Endothelial cell of umbilical vein (primary cell): Measurements from ENCODE around the gene ELMO1. TPM values are rescaled to one million over a fixed set of nuclear protein-coding genes. Genes with fewer than 3 reads are reported as not detected.

Source experiments
- BruUV-seq: library from RNA; stranded (reverse); fragments of 400-500 nt; replicated peaks from 2 replicates; lab custom pipeline; 2021; lab: Mats Ljungman, UMichigan
- CTCF ChIA-PET: fragments of 300-600, 350-600 bp; sonication (Branson Sonifier 250); formaldehyde crosslinking; loops from one replicate; lab custom pipeline; 2021; ENCODE audit warnings: antibody characterized with exemption, inconsistent platforms; lab: Charles Lee
- POLR2A ChIA-PET: fragments of 300-600, 350-600 bp; sonication (Branson Sonifier 250); formaldehyde crosslinking; loops from one replicate; lab custom pipeline; 2021; ENCODE audit warnings: antibody characterized with exemption, inconsistent platforms; lab: Charles Lee
- DNase-seq: peaks from one replicate; pipeline ENCODE4 v3.0.0-alpha.2; 2011; ENCODE audit warnings: low read depth, low spot score
- FAIRE-seq: peaks from 2 replicates; lab custom pipeline; 2011; peaks lifted over from hg19 to GRCh38; lab: Jason Lieb, UNC
- H2AFZ ChIP-seq: 2 replicates; pipeline ENCODE4 v1.6.0; 2012; ENCODE audit warnings: low read depth, low read length, control low read depth, inconsistent platforms
- H3K27ac ChIP-seq: 2 replicates; pipeline ENCODE4 v1.5.1; 2011; ENCODE audit warnings: low read depth, mild to moderate bottlenecking, control low read depth, low read length, moderate library complexity; ENCODE audit not compliant: insufficient read depth
- H3K27me3 ChIP-seq, 2 experiments: 2 replicates each; pipeline versions ENCODE4 v1.6.0 to v1.6.1; 2011; ENCODE audit warnings: low read length in 2 of 2, mixed read lengths in 1 of 2; ENCODE audit not compliant: control insufficient read depth in 2 of 2, insufficient read depth in 2 of 2
- H3K36me3 ChIP-seq, 2 experiments: 2 replicates in 1 of 2; 3 replicates in 1 of 2; pipeline ENCODE4 v1.5.1; 2011; ENCODE audit warnings: low read length in 2 of 2, mild to moderate bottlenecking in 1 of 2, moderate library complexity in 1 of 2; ENCODE audit not compliant: control insufficient read depth in 2 of 2, insufficient read depth in 2 of 2; ENCODE audit errors: extremely low read depth in 1 of 2
- H3K4me1 ChIP-seq: 3 replicates; pipeline ENCODE4 v1.5.1; 2011; ENCODE audit warnings: mild to moderate bottlenecking, low read length; ENCODE audit not compliant: control insufficient read depth, insufficient read depth; ENCODE audit errors: extremely low read depth
- H3K4me2 ChIP-seq: 2 replicates; pipeline ENCODE4 v1.6.1; 2011; ENCODE audit warnings: low read length, control low read depth, mixed read lengths; ENCODE audit not compliant: insufficient read depth
- H3K4me3 ChIP-seq, 3 experiments: fragments of 200-600 bp in 1 of 3; sonication (generic), shearing (Covaris generic) in 1 of 3; replicated peaks in 1 of 3; 2 replicates each; pipeline ENCODE4 v1.5.1; 2011 to 2016; ENCODE audit warnings: control low read depth in 3 of 3, low read length in 3 of 3, mild to moderate bottlenecking in 2 of 3, inconsistent platforms in 1 of 3, low read depth in 1 of 3, moderate library complexity in 1 of 3; ENCODE audit not compliant: insufficient read depth in 1 of 3
- H3K79me2 ChIP-seq: 2 replicates; pipeline ENCODE4 v1.6.0; 2012; ENCODE audit warnings: low read length, inconsistent platforms; ENCODE audit not compliant: control insufficient read depth, insufficient read depth
- H3K9ac ChIP-seq: replicated peaks from 2 replicates; pipeline ENCODE3; 2011; ENCODE audit warnings: low read length, control low read depth; ENCODE audit not compliant: insufficient read depth; ENCODE audit errors: extremely low read depth
- H3K9me1 ChIP-seq: replicated peaks from 3 replicates; pipeline ENCODE4 v1.6.0; 2011; ENCODE audit warnings: mild to moderate bottlenecking, low read length; ENCODE audit not compliant: control insufficient read depth, insufficient read depth; ENCODE audit errors: extremely low read depth
- H3K9me3 ChIP-seq: replicated peaks from 2 replicates; pipeline ENCODE4 v1.5.1; 2012; ENCODE audit warnings: low read length, inconsistent platforms; ENCODE audit not compliant: control insufficient read depth, insufficient read depth
- H4K20me1 ChIP-seq: replicated peaks from 2 replicates; pipeline ENCODE3; 2011; ENCODE audit warnings: mild to moderate bottlenecking, low read length; ENCODE audit not compliant: control insufficient read depth, insufficient read depth; ENCODE audit errors: extremely low read depth
- CTCF ChIP-seq, 2 donors: IDR thresholded peaks; 1 replicate in 1 of 2; 2 replicates in 1 of 2; pipeline ENCODE4 v1.5.1; 2011; ENCODE audit warnings: low read length in 2 of 2, mild to moderate bottlenecking in 2 of 2, moderate library complexity in 2 of 2, control low read depth in 1 of 2, inconsistent platforms in 1 of 2, low read depth in 1 of 2; ENCODE audit not compliant: insufficient read depth in 1 of 2; ENCODE audit errors: extremely low read depth in 1 of 2
- EZH2 ChIP-seq: IDR thresholded peaks from 2 replicates; pipeline ENCODE4 v1.6.1; 2012; ENCODE audit warnings: borderline replicate concordance, low read depth, mild to moderate bottlenecking, moderate library complexity, low read length, inconsistent platforms; ENCODE audit not compliant: severe bottlenecking
- FOS ChIP-seq: IDR thresholded peaks from 2 replicates; pipeline ENCODE4 v1.6.1; 2011; ENCODE audit warnings: mild to moderate bottlenecking, low read length, moderate library complexity, borderline replicate concordance; ENCODE audit not compliant: insufficient read depth
- GATA2 ChIP-seq: IDR thresholded peaks from 2 replicates; pipeline ENCODE4 v1.7.0; 2011; ENCODE audit warnings: low read depth, mild to moderate bottlenecking, moderate library complexity, mixed read lengths, low read length; ENCODE audit not compliant: insufficient read length, insufficient read depth
- JUN ChIP-seq: IDR thresholded peaks from 2 replicates; pipeline ENCODE4 v1.6.1; 2011; ENCODE audit warnings: borderline replicate concordance, low read depth; ENCODE audit not compliant: insufficient read length, insufficient read depth
- MAX ChIP-seq: IDR thresholded peaks from 2 replicates; pipeline ENCODE4 v1.6.1; 2011; ENCODE audit not compliant: insufficient read depth, insufficient read length
- POLR2A ChIP-seq: IDR thresholded peaks from 2 replicates; pipeline ENCODE4 v1.6.1; 2012; ENCODE audit warnings: low read depth, mild to moderate bottlenecking, control low read depth, low read length
- POLR2AphosphoS5 ChIP-seq: IDR thresholded peaks from 2 replicates; pipeline ENCODE4 v1.6.1; 2012; ENCODE audit warnings: low read depth, mild to moderate bottlenecking, control low read depth, low read length, moderate library complexity; ENCODE audit not compliant: insufficient read depth
- dilution Hi-C: fragments of 300-500 bp; cut with MboI; formaldehyde crosslinking; loops from one replicate; pipeline ENCODE4 v1.15.0; 2019; ENCODE audit warnings: low sequenced_read_pairs; ENCODE audit not compliant: extremely low pct_ligation_motif_present
- intact Hi-C: fragments of 100-400 bp; cut with micrococcal nuclease; formaldehyde crosslinking; loops from one replicate; pipeline ENCODE4 v1.10.0; 2022
- polyA plus RNA-seq, 4 experiments: library from polyadenylated mRNA; depleted of rRNA in 3 of 4; stranded (reverse) in 3 of 4; unstranded in 1 of 4; fragments of >200 nt; gene quantifications; 2 replicates each; pipeline versions ENCODE4 v1.2.1 to v1.2.3, GENCODE V29; 2011 to 2012; ENCODE audit warnings: missing spikeins in 1 of 4
- total RNA-seq: library from RNA; stranded (reverse); gene quantifications from 2 replicates; pipeline ENCODE4 v1.2.3, GENCODE V29; 2021

Gene ELMO1
- total and polyA plus RNA-seq, 2 donors (not counting 3 experiments of a cell fraction or from before 2014, with no cell fraction given): 17.0 to 30.6 TPM

GRCh38 chr7:37379546-37380277 lies 69.0 kb downstream of the ELMO1 start:
- no TSS peak for BruUV-seq
- no peak overlapping the region for H3K9ac ChIP-seq
- no peaks in the 10 kb centered on the region for H3K79me2 ChIP-seq
- H2AFZ ChIP-seq: no peak overlapping the region
- POLR2A ChIA-PET: no interaction called here
- no peak overlapping the region for H3K27ac ChIP-seq
- peaks cover 0 to 2% of the 10 kb centered on the region in 2 experiments for H3K36me3 ChIP-seq
- no peaks in the 10 kb centered on the region for H3K4me1 ChIP-seq
- no peak overlapping the region for H3K4me2 ChIP-seq
- CTCF ChIA-PET: interaction anchor here (0.9 to 1.2 kb wide), 2 partner anchors 15 to 95 kb away, joined by 3 to 4 read pairs; no protein-coding TSS in a partner anchor
- no peak for FAIRE-seq
- intact Hi-C loops: no loop called here
- H3K27me3 ChIP-seq: no peaks in the 10 kb centered on the region
- no peaks in the 10 kb centered on the region for H3K9me3 ChIP-seq
- no peak for TF ChIP-seq CTCF (IDR thresholded peaks at IDR 0.05; ENCODE audit: extremely low read depth in 1 of 2, insufficient read depth in 1 of 2, low read depth in 1 of 2, low read length in 2 of 2)
- DNase-seq: peak; percentile 39
- H3K9me1 ChIP-seq: no peaks in the 10 kb centered on the region
- dilution Hi-C loops: no loop called here
- H3K4me3 ChIP-seq: no peak overlapping the region
- no peaks in the 10 kb centered on the region for H4K20me1 ChIP-seq

GRCh38 chr7:37377231-37377630 lies 71.4 kb downstream of the ELMO1 start:
- Histone ChIP-seq H3K36me3 (peaks cover 0 to 2% of the 10 kb centered on the region in 2 experiments), H3K4me1 (no peaks in the 10 kb centered on the region), H3K4me2 (no peak overlapping the region), H2AFZ (no peak overlapping the region), H4K20me1 (no peaks in the 10 kb centered on the region), H3K79me2 (no peaks in the 10 kb centered on the region), H3K9me3 (no peaks in the 10 kb centered on the region), H3K27ac (no peak overlapping the region), H3K27me3 (no peaks in the 10 kb centered on the region), H3K9me1 (no peaks in the 10 kb centered on the region), H3K9ac (no peak overlapping the region), H3K4me3 (no peak overlapping the region)
- intact Hi-C loops: no loop called here
- ChIA-PET CTCF (no interaction called here), POLR2A (no interaction called here)
- no TSS peak for BruUV-seq
- dilution Hi-C loops: no loop called here
- DNase-seq: no peak
- FAIRE-seq: no peak
- TF ChIP-seq CTCF (IDR thresholded peaks at IDR 0.05; ENCODE audit: extremely low read depth in 1 of 2, insufficient read depth in 1 of 2, low read depth in 1 of 2, low read length in 2 of 2) (no peak), POLR2A (no peak), EZH2 (no peak), FOS (no peak), GATA2 (no peak), JUN (no peak), POLR2AphosphoS5 (no peak), MAX (no peak)
